DND-41 (cell line): ENCODE data around the gene PRKCE.

ENCODE experiments used
- ATAC-seq: fragments of 200-7000 bp; cut with Tn5 transposase; 3 replicates; pipeline ENCODE4 v1.9.1; 2021; ENCODE audit warnings: low read depth; ENCODE audit not compliant: insufficient read depth
- DNase-seq: peaks from one replicate; pipeline ENCODE4 v3.0.0-alpha.2; 2020
- H2AFZ ChIP-seq: 2 replicates; pipeline ENCODE4 v1.6.0; 2012; ENCODE audit warnings: low read depth, low read length
- H3K27ac ChIP-seq: 2 replicates; pipeline ENCODE4 v1.5.1; 2012; ENCODE audit warnings: low read length, inconsistent platforms
- H3K27me3 ChIP-seq: fragments of 200-600 bp; sonication (generic); 2 replicates; pipeline ENCODE4 v1.6.0; 2012; ENCODE audit warnings: low read length, mild to moderate bottlenecking, inconsistent platforms; ENCODE audit not compliant: insufficient read depth, poor library complexity
- H3K36me3 ChIP-seq: 2 replicates; pipeline ENCODE4 v1.5.1; 2012; ENCODE audit warnings: low read length, inconsistent platforms; ENCODE audit not compliant: insufficient read depth
- H3K4me1 ChIP-seq: 2 replicates; pipeline ENCODE4 v1.5.1; 2012; ENCODE audit warnings: mild to moderate bottlenecking, low read length; ENCODE audit not compliant: insufficient read depth
- H3K4me2 ChIP-seq: 2 replicates; pipeline ENCODE4 v1.6.0; 2012; ENCODE audit warnings: mild to moderate bottlenecking, moderate library complexity, low read length, inconsistent platforms; ENCODE audit not compliant: insufficient read depth
- H3K4me3 ChIP-seq, 2 experiments: fragments of 200-600 bp in 1 of 2; shearing (Covaris generic) in 1 of 2; 2 replicates each; pipeline ENCODE4 v1.5.1; 2012 to 2016; ENCODE audit warnings: inconsistent platforms in 2 of 2, low read length in 2 of 2, mild to moderate bottlenecking in 2 of 2, low read depth in 1 of 2, moderate library complexity in 1 of 2
- H3K79me2 ChIP-seq: 2 replicates; pipeline ENCODE4 v1.6.0; 2012; ENCODE audit warnings: low read length, inconsistent platforms; ENCODE audit not compliant: insufficient read depth
- H3K9ac ChIP-seq: 2 replicates; pipeline ENCODE4 v1.6.0; 2012; ENCODE audit warnings: low read depth, mild to moderate bottlenecking, inconsistent platforms, low read length, moderate library complexity
- H3K9me3 ChIP-seq: 2 replicates; pipeline ENCODE4 v1.5.1; 2012; ENCODE audit warnings: low read length, moderate library complexity, mild to moderate bottlenecking, inconsistent platforms; ENCODE audit not compliant: insufficient read depth, severe bottlenecking
- H4K20me1 ChIP-seq: 2 replicates; pipeline ENCODE4 v1.6.0; 2012; ENCODE audit warnings: low read length; ENCODE audit not compliant: insufficient read depth
- EZH2 ChIP-seq: IDR thresholded peaks from 3 replicates; pipeline ENCODE4 v1.6.1; 2012; ENCODE audit warnings: borderline replicate concordance, low read depth, mild to moderate bottlenecking, moderate library complexity, low read length, inconsistent platforms; ENCODE audit not compliant: severe bottlenecking
- TF ChIP-seq, protein P1 (sequence below): IDR thresholded peaks from 2 replicates; pipeline ENCODE4 v1.5.1; 2012; ENCODE audit warnings: borderline replicate concordance, low read length, moderate library complexity, mild to moderate bottlenecking; ENCODE audit not compliant: poor library complexity, severe bottlenecking; ENCODE audit errors: extremely low read depth

PRKCE gene

DNA sequence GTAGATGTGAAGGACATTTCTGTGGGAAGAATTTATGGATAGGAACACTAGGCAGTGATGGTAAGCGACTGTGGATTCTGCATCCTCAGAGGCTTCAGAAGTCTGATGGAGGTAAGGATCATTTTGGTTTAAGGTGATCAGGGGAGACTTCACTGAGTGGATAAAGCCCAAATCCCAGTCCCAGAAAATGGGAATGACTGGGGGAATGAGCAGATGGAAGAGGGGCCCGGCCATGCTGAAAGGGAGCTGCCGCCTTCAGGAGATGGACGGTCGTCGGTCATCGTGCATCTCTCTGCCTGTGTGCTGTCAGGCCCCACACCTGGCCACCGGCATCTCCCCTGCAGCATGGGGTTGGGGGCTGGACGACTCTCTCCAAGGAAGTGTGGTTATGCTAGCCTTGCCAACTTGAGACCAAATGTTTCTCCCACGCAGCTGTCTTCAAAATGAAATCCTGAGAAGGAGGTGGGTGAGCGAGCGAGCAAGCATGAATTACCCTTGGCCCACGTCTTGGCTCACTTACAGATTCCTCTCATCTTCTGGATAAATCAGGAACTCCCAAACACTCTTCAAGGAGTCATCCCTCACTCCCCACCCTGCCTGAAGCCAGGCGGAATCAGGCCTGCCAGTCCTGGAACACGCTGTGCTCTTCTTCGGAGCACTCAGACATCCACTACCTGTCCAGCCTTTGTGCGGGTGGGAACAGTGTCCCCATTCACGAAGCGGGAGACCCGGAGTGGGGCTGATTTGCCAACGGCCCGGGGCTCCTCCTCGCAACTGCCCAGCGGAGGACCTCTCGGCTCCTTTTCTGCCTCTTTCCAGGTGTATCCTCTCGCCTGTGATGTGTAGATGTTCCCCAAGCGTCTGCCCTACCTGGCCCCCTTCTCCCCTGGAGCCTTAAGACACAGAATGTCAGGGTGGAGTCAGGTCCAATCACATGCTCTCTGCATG, 85.6 kb downstream of the PRKCE start:
- DNase-seq = no peak
- H3K4me2 ChIP-seq = no peak overlapping the region
- no peaks in the 10 kb centered on the region for H3K4me1 ChIP-seq
- H2AFZ ChIP-seq = no peak overlapping the region
- H3K9me3 ChIP-seq = no peaks in the 10 kb centered on the region
- no peaks in the 10 kb centered on the region for H3K27me3 ChIP-seq
- no peaks in the 10 kb centered on the region for H3K79me2 ChIP-seq
- H4K20me1 ChIP-seq = 0 out of 2 replicates have a peak, but pooled peaks cover 8% of the 10 kb centered on the region
- H3K36me3 ChIP-seq = no peaks in the 10 kb centered on the region
- no peak overlapping the region for H3K4me3 ChIP-seq
- no peak overlapping the region for H3K9ac ChIP-seq
- no peak for TF ChIP-seq EZH2
- TF ChIP-seq, protein P1, sequence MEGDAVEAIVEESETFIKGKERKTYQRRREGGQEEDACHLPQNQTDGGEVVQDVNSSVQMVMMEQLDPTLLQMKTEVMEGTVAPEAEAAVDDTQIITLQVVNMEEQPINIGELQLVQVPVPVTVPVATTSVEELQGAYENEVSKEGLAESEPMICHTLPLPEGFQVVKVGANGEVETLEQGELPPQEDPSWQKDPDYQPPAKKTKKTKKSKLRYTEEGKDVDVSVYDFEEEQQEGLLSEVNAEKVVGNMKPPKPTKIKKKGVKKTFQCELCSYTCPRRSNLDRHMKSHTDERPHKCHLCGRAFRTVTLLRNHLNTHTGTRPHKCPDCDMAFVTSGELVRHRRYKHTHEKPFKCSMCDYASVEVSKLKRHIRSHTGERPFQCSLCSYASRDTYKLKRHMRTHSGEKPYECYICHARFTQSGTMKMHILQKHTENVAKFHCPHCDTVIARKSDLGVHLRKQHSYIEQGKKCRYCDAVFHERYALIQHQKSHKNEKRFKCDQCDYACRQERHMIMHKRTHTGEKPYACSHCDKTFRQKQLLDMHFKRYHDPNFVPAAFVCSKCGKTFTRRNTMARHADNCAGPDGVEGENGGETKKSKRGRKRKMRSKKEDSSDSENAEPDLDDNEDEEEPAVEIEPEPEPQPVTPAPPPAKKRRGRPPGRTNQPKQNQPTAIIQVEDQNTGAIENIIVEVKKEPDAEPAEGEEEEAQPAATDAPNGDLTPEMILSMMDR = no peak
- H3K27ac ChIP-seq = no peak overlapping the region
- no peak for ATAC-seq

DNA sequence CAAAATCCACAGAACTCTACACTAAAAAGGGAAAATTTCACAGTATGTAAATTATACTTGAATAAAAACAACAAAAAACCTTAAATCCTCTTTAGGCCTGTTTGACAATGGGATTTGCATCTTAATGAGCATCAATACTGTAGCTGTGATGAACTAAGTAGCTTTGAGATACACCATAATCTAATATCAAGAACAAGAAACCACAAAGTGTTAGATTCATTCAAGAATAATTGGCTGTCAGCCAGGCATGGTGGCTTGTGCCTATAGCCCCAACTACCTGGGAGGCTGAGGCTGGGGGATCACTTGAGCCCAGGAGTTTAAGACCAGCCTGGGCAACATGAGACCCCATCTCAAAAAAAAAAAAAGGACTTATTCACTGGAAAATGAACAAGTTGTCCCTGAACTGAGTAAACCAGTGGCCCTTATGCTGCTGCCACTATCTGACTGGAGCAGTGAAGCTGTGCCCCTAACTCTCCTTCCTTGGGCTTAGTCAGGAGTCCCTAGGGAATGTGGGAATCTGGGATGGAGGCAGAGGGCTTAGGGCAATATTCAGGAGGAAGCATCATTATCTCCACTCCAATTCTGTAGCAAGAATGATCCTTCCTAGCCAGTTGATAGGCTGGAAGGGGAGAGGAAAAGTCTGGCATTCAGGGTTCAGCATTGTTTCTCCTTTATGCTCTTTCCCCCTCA, 88.5 kb downstream of the PRKCE start:
- Histone ChIP-seq H3K9ac (no peak overlapping the region), H3K27ac (no peak overlapping the region), H3K36me3 (no peaks in the 10 kb centered on the region), H4K20me1 (0 out of 2 replicates have a peak, but pooled peaks cover 8% of the 10 kb centered on the region), H2AFZ (no peak overlapping the region), H3K4me1 (no peaks in the 10 kb centered on the region), H3K9me3 (no peaks in the 10 kb centered on the region), H3K79me2 (no peaks in the 10 kb centered on the region), H3K4me3 (no peak overlapping the region), H3K4me2 (no peak overlapping the region), H3K27me3 (no peaks in the 10 kb centered on the region)
- TF ChIP-seq, protein P1 = no peak
- TF ChIP-seq EZH2 = no peak
- DNase-seq (no peak), ATAC-seq (peak; percentile 22; the same call in 1 of the 3 replicates)

DNA sequence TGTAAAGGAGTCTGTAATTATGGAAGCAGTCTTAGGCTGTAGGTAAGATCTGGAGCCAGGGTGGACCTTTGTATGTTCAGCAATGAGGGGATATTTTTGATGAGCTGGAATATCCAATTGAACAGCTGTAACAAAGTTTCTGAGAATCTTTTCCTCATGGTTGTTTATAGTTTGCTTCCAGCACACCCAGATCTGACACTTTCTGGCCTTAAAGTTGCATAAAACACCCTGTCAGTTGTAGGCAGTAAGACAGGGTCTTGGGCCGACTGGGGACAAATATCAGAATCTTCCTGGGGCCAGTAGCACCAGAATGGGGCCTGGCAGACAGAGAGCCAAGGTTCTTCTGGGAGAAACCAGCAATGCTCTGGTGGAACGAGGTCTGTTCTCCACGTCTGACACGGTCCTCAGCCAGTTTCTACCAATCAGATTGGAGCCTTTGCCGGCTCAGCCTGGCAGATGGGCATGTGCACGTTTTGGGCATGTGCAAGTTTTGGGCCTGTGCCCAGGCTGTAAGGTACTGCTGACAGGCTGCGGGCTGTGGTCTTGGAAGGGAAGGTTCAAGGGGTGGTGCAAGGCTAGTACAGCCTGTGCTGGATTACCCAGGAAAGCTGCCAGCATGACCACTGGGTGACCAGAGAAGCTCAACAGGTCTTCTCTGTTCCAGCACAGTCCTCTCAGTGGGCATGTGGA, 89.8 kb downstream of the PRKCE start:
- Histone ChIP-seq H3K79me2 (no peaks in the 10 kb centered on the region), H3K36me3 (no peaks in the 10 kb centered on the region), H3K27me3 (no peaks in the 10 kb centered on the region), H3K4me3 (no peak overlapping the region), H3K4me1 (no peaks in the 10 kb centered on the region), H3K27ac (no peak overlapping the region), H3K4me2 (no peak overlapping the region), H3K9ac (no peak overlapping the region), H3K9me3 (no peaks in the 10 kb centered on the region), H2AFZ (no peak overlapping the region), H4K20me1 (0 out of 2 replicates have a peak, but pooled peaks cover 4% of the 10 kb centered on the region)
- ATAC-seq (no peak), DNase-seq (no peak)
- TF ChIP-seq, protein P1 = no peak
- TF ChIP-seq EZH2 = no peak
